GM23338 (cell line): ENCODE data around the gene RASL10B. TPM values are rescaled to one million over a fixed set of nuclear protein-coding genes. Genes with fewer than 3 reads are reported as not detected.
A peak's percentile ranks its signal among the peaks of the same experiment; 100 is the strongest.

ENCODE experiments used
- ATAC-seq: fragments of 200-7000 bp; cut with Tn5 transposase; 3 replicates; pipeline ENCODE4 v1.9.1; 2020
- DNase-seq: peaks from one replicate; pipeline ENCODE4 v3.0.0-alpha.2; 2015; ENCODE audit warnings: low spot score
- H2AFZ ChIP-seq: fragments of 200-600 bp; sonication (generic); 2 replicates; pipeline ENCODE4 v1.8.0; 2016; ENCODE audit warnings: antibody characterized with exemption, mild to moderate bottlenecking, moderate library complexity
- H3F3A ChIP-seq: fragments of 200-600 bp; sonication (generic); replicated peaks from 2 replicates; pipeline ENCODE4 v1.8.0; 2017; ENCODE audit warnings: antibody characterized with exemption, mixed run types, low read depth
- H3K27ac ChIP-seq: fragments of 200-600 bp; sonication (generic); 2 replicates; pipeline ENCODE4 v1.6.1; 2016; ENCODE audit warnings: low read depth
- H3K27me3 ChIP-seq: fragments of 200-600 bp; sonication (generic); 2 replicates; pipeline ENCODE4 v1.8.0; 2016; ENCODE audit warnings: mild to moderate bottlenecking, mixed run types, moderate library complexity; ENCODE audit not compliant: insufficient read depth
- H3K36me3 ChIP-seq: fragments of 200-600 bp; sonication (generic); 2 replicates; pipeline ENCODE4 v1.8.0; 2016; ENCODE audit warnings: mild to moderate bottlenecking; ENCODE audit not compliant: insufficient read depth
- H3K4me1 ChIP-seq: fragments of 200-600 bp; sonication (generic); 2 replicates; pipeline ENCODE4 v1.8.0; 2016; ENCODE audit warnings: mild to moderate bottlenecking, moderate library complexity; ENCODE audit not compliant: insufficient read depth
- H3K4me2 ChIP-seq: fragments of 200-600 bp; sonication (generic); 2 replicates; pipeline ENCODE4 v1.7.1; 2017; ENCODE audit warnings: mixed run types
- H3K4me3 ChIP-seq: fragments of 200-600 bp; sonication (generic); 2 replicates; pipeline ENCODE4 v1.6.1; 2016; ENCODE audit warnings: mixed run types
- H3K79me2 ChIP-seq: fragments of 200-600 bp; sonication (generic); replicated peaks from 2 replicates; pipeline ENCODE4 v1.8.0; 2017; ENCODE audit warnings: mild to moderate bottlenecking; ENCODE audit not compliant: insufficient read depth
- H3K9me2 ChIP-seq: fragments of 200-600 bp; sonication (generic); 2 replicates; pipeline ENCODE4 v1.8.0; 2017; ENCODE audit not compliant: insufficient read depth
- H4K20me1 ChIP-seq: fragments of 200-600 bp; sonication (generic); replicated peaks from 2 replicates; pipeline ENCODE4 v1.8.0; 2017; ENCODE audit warnings: mild to moderate bottlenecking; ENCODE audit not compliant: insufficient read depth
- H3K27ac Mint-ChIP-seq: 2 replicates; pipeline ENCODE4 v1.8.0; 2020; ENCODE audit warnings: inconsistent platforms, mild to moderate bottlenecking, moderate library complexity, mixed read lengths
- H3K27me3 Mint-ChIP-seq: 3 replicates; pipeline ENCODE4 v1.8.0; 2022; ENCODE audit warnings: low read depth, mild to moderate bottlenecking, moderate library complexity, mixed read lengths, inconsistent platforms; ENCODE audit not compliant: insufficient read depth, poor library complexity
- H3K36me3 Mint-ChIP-seq: 3 replicates; pipeline ENCODE4 v1.8.0; 2021; ENCODE audit warnings: low read depth, mild to moderate bottlenecking, inconsistent platforms, moderate library complexity, mixed read lengths
- H3K4me1 Mint-ChIP-seq: 3 replicates; pipeline ENCODE4 v1.8.0; 2020; ENCODE audit warnings: mild to moderate bottlenecking, inconsistent platforms, mixed read lengths
- H3K4me3 Mint-ChIP-seq: 3 replicates; pipeline ENCODE4 v1.8.0; 2021; ENCODE audit warnings: moderate library complexity, mild to moderate bottlenecking, inconsistent platforms, mixed read lengths
- H3K9me3 Mint-ChIP-seq: 3 replicates; pipeline ENCODE4 v1.8.0; 2020; ENCODE audit warnings: moderate library complexity, mild to moderate bottlenecking, inconsistent platforms, mixed read lengths
- CREB1 ChIP-seq: fragments of 250-450 bp; sonication (Bioruptor Pico); IDR thresholded peaks from 2 replicates; pipeline ENCODE4 v1.5.0; 2020; ENCODE audit warnings: low read depth, mild to moderate bottlenecking, moderate library complexity
- EZH2 ChIP-seq: fragments of 200-600 bp; sonication (generic); IDR thresholded peaks from one replicate; pipeline ENCODE4 v1.8.0; 2017; ENCODE audit warnings: antibody characterized with exemption, mild to moderate bottlenecking, low read depth; ENCODE audit not compliant: unreplicated experiment
- EZH2phosphoT487 ChIP-seq: fragments of 200-600 bp; sonication (generic); IDR thresholded peaks from one replicate; pipeline ENCODE4 v1.8.1; 2018; ENCODE audit warnings: antibody characterized with exemption; ENCODE audit not compliant: unreplicated experiment
- JUNB ChIP-seq: IDR thresholded peaks from one replicate; pipeline ENCODE4 v1.6.1; 2016; ENCODE audit warnings: antibody characterized with exemption; ENCODE audit not compliant: unreplicated experiment
- NANOG ChIP-seq: IDR thresholded peaks from 2 replicates; pipeline ENCODE4 v1.6.1; 2016; ENCODE audit warnings: antibody characterized with exemption, borderline replicate concordance
- POLR2AphosphoS5 ChIP-seq: IDR thresholded peaks from 2 replicates; pipeline ENCODE4 v1.6.1; 2016; ENCODE audit warnings: antibody characterized with exemption, low read depth
- STAT1 ChIP-seq: IDR thresholded peaks from one replicate; pipeline ENCODE4 v1.6.1; 2016; ENCODE audit warnings: antibody characterized with exemption; ENCODE audit not compliant: unreplicated experiment
- ZNF114 ChIP-seq: fragments of 250-450 bp; sonication (Bioruptor Pico); IDR thresholded peaks from 2 replicates; pipeline ENCODE4 v1.5.0; 2020; ENCODE audit warnings: mild to moderate bottlenecking, moderate library complexity
- ZNF331 ChIP-seq: fragments of 250-450 bp; sonication (Bioruptor Pico); IDR thresholded peaks from 2 replicates; pipeline ENCODE4 v1.5.0; 2020; ENCODE audit warnings: low read depth, mild to moderate bottlenecking, moderate library complexity
- polyA plus RNA-seq: library from polyadenylated mRNA; unstranded; fragments of >200 nt; fragmentation: Nextera tagmentation; extraction: Ambion mirVana; gene quantifications from 2 replicates; pipeline ENCODE4 v1.2.1, GENCODE V29; 2016
- total RNA-seq: library from RNA; depleted of rRNA; stranded (reverse); fragments of >200 nt; shearing (Covaris generic); gene quantifications from 2 replicates; pipeline ENCODE4 v1.2.3, GENCODE V29; 2014
- TF ChIP-seq, protein P1 (sequence below), 2 experiments: fragments of 200-600 bp in 1 of 2; sonication (generic) in 1 of 2; conservative IDR thresholded peaks; 2 replicates each; pipeline versions ENCODE4 v1.5.1 to v1.6.1; 2016 to 2017; ENCODE audit warnings: antibody characterized with exemption in 2 of 2, low read depth in 2 of 2, mild to moderate bottlenecking in 2 of 2, moderate library complexity in 1 of 2
- TF ChIP-seq, protein P2 (sequence below): IDR thresholded peaks from 2 replicates; pipeline ENCODE4 v1.6.1; 2016; ENCODE audit warnings: antibody characterized with exemption
- TF ChIP-seq, protein P3 (sequence below): IDR thresholded peaks from one replicate; pipeline ENCODE4 v1.6.1; 2018; ENCODE audit warnings: antibody characterized with exemption; ENCODE audit not compliant: unreplicated experiment

Gene RASL10B
- total and polyA plus RNA-seq, 2 experiments from 2014 or later, result 7.1 to 26.2 TPM

DNA sequence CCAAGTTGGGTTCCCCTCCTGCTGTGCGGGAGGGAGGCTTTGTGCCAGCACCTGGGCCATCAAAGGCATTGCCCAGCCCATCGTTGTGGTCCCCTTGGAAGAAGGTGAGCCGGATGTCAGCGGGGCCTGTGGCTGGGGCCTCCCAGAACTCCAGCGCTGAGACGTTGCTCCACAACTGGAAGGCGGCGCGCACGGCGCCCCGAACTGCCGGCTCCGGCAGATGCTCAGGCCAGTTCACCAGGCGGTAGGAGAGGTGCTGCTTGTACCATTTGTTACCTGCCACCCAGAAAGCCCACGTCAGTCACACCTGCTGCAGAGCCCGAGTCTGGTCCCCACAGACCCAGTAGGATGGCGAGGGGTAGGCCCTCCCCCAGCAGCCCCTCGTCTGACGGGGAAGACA, 41.7 kb downstream of the RASL10B start:
- H3K9me2 ChIP-seq, result no peaks in the 10 kb centered on the region
- DNase-seq (no peak), ATAC-seq (no peak)
- H4K20me1 ChIP-seq, result no peaks in the 10 kb centered on the region
- TF ChIP-seq STAT1 (no peak), ZNF331 (CRISPR knock-in tag) (no peak), JUNB (no peak), CREB1 (CRISPR knock-in tag) (no peak), EZH2phosphoT487 (no peak), NANOG (no peak), ZNF114 (CRISPR knock-in tag) (no peak), EZH2 (no peak)
- TF ChIP-seq, protein P1, sequence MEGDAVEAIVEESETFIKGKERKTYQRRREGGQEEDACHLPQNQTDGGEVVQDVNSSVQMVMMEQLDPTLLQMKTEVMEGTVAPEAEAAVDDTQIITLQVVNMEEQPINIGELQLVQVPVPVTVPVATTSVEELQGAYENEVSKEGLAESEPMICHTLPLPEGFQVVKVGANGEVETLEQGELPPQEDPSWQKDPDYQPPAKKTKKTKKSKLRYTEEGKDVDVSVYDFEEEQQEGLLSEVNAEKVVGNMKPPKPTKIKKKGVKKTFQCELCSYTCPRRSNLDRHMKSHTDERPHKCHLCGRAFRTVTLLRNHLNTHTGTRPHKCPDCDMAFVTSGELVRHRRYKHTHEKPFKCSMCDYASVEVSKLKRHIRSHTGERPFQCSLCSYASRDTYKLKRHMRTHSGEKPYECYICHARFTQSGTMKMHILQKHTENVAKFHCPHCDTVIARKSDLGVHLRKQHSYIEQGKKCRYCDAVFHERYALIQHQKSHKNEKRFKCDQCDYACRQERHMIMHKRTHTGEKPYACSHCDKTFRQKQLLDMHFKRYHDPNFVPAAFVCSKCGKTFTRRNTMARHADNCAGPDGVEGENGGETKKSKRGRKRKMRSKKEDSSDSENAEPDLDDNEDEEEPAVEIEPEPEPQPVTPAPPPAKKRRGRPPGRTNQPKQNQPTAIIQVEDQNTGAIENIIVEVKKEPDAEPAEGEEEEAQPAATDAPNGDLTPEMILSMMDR (conservative IDR thresholded peaks at IDR 0.05; ENCODE audit: low read depth in 2 of 2), result no peak
- Mint-ChIP-seq H3K9me3 (no peaks in the 10 kb centered on the region), H3K36me3 (no peaks in the 10 kb centered on the region), H3K4me3 (no peak overlapping the region), H3K27ac (no peak overlapping the region), H3K4me1 (peaks cover 34% of the 10 kb centered on the region), H3K27me3 (peaks cover 2% of the 10 kb centered on the region)
- no peak overlapping the region for H3K4me2 ChIP-seq
- no peaks in the 10 kb centered on the region for H3K36me3 ChIP-seq
- no peaks in the 10 kb centered on the region for H3F3A ChIP-seq
- no peak overlapping the region for H3K4me3 ChIP-seq
- no peaks in the 10 kb centered on the region for H3K27me3 ChIP-seq
- peaks cover 13% of the 10 kb centered on the region for H3K4me1 ChIP-seq
- no peaks in the 10 kb centered on the region for H3K79me2 ChIP-seq
- H3K27ac ChIP-seq, result no peak overlapping the region
- peak overlapping the region; percentile 97 for H2AFZ ChIP-seq

DNA sequence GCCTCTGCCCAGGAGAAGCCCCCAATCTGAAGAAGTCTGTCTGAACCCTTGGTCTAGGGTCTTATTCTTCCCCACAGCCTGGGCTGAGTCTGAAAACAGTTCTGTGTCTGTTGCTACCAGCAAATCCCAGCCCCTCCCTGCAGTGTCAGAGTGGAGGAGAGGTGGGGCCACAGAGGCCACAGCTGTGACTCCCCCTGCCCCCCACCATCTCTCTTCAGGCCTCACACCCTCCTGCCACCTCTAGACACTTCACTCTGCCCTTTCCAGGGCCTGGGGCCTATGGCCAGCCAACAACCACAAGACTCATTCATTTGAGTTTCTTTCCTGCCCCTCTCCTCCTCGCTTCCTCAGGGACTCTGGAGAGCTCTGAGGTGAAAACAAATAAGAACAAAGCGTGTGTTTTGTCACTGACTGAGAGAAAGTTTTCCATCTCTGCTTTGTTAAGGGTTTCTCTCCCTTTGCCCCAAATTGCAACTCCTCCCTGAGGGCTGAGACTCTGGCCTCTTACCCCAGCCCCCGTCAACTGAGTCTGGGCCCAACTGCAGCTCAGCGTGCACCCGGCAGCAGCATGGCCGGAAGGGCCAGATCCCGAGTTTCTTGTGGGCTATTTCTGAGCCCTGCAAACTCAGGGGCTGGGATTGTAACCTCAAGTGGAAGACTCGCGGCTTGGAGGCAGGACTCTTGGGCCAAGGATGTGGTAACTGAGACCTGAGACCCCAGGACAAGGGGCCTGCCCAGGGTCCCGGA, 42.4 kb downstream of the RASL10B start:
- no peak overlapping the region for H3K4me2 ChIP-seq
- no peaks in the 10 kb centered on the region for H3K27me3 ChIP-seq
- ATAC-seq, result peak; percentile 41
- no peaks in the 10 kb centered on the region for H3K36me3 ChIP-seq
- H3K4me1 ChIP-seq, result peaks cover 13% of the 10 kb centered on the region
- no peak for DNase-seq
- H3K4me3 Mint-ChIP-seq, result peak overlapping the region; percentile 3; the same call in 1 of the 3 replicates
- H3K79me2 ChIP-seq, result no peaks in the 10 kb centered on the region
- H4K20me1 ChIP-seq, result no peaks in the 10 kb centered on the region
- H3K27ac ChIP-seq, result no peak overlapping the region
- no peak overlapping the region for H3K4me3 ChIP-seq
- no peak overlapping the region for H3K27ac Mint-ChIP-seq
- peak overlapping the region; percentile 97 for H2AFZ ChIP-seq
- H3F3A ChIP-seq, result no peaks in the 10 kb centered on the region
- no peaks in the 10 kb centered on the region for H3K36me3 Mint-ChIP-seq
- no peaks in the 10 kb centered on the region for H3K9me2 ChIP-seq
- H3K27me3 Mint-ChIP-seq, result peaks cover 2% of the 10 kb centered on the region
- no peaks in the 10 kb centered on the region for H3K9me3 Mint-ChIP-seq
- peaks cover 34% of the 10 kb centered on the region for H3K4me1 Mint-ChIP-seq
- TF ChIP-seq JUNB (no peak), ZNF331 (CRISPR knock-in tag) (no peak), CREB1 (CRISPR knock-in tag) (no peak), STAT1 (no peak), ZNF114 (CRISPR knock-in tag) (no peak), EZH2phosphoT487 (no peak), EZH2 (no peak), POLR2AphosphoS5 (no peak)
- TF ChIP-seq, protein P2, sequence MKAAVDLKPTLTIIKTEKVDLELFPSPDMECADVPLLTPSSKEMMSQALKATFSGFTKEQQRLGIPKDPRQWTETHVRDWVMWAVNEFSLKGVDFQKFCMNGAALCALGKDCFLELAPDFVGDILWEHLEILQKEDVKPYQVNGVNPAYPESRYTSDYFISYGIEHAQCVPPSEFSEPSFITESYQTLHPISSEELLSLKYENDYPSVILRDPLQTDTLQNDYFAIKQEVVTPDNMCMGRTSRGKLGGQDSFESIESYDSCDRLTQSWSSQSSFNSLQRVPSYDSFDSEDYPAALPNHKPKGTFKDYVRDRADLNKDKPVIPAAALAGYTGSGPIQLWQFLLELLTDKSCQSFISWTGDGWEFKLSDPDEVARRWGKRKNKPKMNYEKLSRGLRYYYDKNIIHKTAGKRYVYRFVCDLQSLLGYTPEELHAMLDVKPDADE, result no peak
- TF ChIP-seq, protein P3, sequence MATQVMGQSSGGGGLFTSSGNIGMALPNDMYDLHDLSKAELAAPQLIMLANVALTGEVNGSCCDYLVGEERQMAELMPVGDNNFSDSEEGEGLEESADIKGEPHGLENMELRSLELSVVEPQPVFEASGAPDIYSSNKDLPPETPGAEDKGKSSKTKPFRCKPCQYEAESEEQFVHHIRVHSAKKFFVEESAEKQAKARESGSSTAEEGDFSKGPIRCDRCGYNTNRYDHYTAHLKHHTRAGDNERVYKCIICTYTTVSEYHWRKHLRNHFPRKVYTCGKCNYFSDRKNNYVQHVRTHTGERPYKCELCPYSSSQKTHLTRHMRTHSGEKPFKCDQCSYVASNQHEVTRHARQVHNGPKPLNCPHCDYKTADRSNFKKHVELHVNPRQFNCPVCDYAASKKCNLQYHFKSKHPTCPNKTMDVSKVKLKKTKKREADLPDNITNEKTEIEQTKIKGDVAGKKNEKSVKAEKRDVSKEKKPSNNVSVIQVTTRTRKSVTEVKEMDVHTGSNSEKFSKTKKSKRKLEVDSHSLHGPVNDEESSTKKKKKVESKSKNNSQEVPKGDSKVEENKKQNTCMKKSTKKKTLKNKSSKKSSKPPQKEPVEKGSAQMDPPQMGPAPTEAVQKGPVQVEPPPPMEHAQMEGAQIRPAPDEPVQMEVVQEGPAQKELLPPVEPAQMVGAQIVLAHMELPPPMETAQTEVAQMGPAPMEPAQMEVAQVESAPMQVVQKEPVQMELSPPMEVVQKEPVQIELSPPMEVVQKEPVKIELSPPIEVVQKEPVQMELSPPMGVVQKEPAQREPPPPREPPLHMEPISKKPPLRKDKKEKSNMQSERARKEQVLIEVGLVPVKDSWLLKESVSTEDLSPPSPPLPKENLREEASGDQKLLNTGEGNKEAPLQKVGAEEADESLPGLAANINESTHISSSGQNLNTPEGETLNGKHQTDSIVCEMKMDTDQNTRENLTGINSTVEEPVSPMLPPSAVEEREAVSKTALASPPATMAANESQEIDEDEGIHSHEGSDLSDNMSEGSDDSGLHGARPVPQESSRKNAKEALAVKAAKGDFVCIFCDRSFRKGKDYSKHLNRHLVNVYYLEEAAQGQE, result no peak
- TF ChIP-seq, protein P1 (conservative IDR thresholded peaks at IDR 0.05; ENCODE audit: low read depth in 2 of 2), result no peak
